Activated CD4-positive, alpha-beta T cell treated with anti-CD3 and anti-CD28 coated beads for 36 hours (primary cell): ENCODE results near the gene CASP3. TPM values are rescaled to one million over a fixed set of nuclear protein-coding genes. Genes with fewer than 3 reads are reported as not detected.

ENCODE experiments used
- ATAC-seq: fragments of 200-7000 bp; cut with Tn5 transposase; one replicate; pipeline ENCODE4 v1.10.0; 2021; ENCODE audit warnings: mild to moderate bottlenecking, moderate library complexity
- CTCF ChIA-PET: fragments of 350-600 bp; sonication (Branson Sonifier 250); formaldehyde crosslinking; loops from one replicate; lab custom pipeline; 2021; ENCODE audit warnings: antibody characterized with exemption; lab: Charles Lee
- POLR2A ChIA-PET: fragments of 350-600 bp; sonication (Branson Sonifier 250); formaldehyde crosslinking; loops from one replicate; lab custom pipeline; 2021; ENCODE audit warnings: antibody characterized with exemption, inconsistent platforms; lab: Charles Lee
- DNase-seq: peaks from one replicate; pipeline ENCODE4 v3.0.0-alpha.2; 2020
- H3K27ac Mint-ChIP-seq: one replicate; pipeline ENCODE4 v1.8.0; 2021; ENCODE audit warnings: mixed read lengths
- H3K27me3 Mint-ChIP-seq: one replicate; pipeline ENCODE4 v1.8.0; 2021; ENCODE audit warnings: mixed read lengths
- H3K36me3 Mint-ChIP-seq: one replicate; pipeline ENCODE4 v1.8.0; 2021; ENCODE audit warnings: low read depth, mixed read lengths
- H3K4me1 Mint-ChIP-seq: one replicate; pipeline ENCODE4 v1.8.0; 2021; ENCODE audit warnings: mixed read lengths
- H3K4me3 Mint-ChIP-seq: one replicate; pipeline ENCODE4 v1.8.0; 2021; ENCODE audit warnings: mild to moderate bottlenecking, moderate library complexity, mixed read lengths
- H3K9me3 Mint-ChIP-seq: one replicate; pipeline ENCODE4 v1.8.0; 2021; ENCODE audit warnings: low read depth, mixed read lengths
- intact Hi-C, 2 experiments: fragments of 100-400 bp; cut with DNase I in 1 of 2; cut with micrococcal nuclease in 1 of 2; formaldehyde crosslinking; loops; one replicate each; pipeline versions ENCODE4 v1.14.2 to v1.15.1; 2022 to 2024; cut with DNase I, micrococcal nuclease
- total RNA-seq, 2 experiments: library from RNA; stranded (reverse); gene quantifications; one replicate each; pipeline ENCODE4 v1.2.3, GENCODE V29; 2021

CASP3 gene
- 10 to 100 TPM; 44.3 to 65.7 TPM for total RNA-seq

DNA sequence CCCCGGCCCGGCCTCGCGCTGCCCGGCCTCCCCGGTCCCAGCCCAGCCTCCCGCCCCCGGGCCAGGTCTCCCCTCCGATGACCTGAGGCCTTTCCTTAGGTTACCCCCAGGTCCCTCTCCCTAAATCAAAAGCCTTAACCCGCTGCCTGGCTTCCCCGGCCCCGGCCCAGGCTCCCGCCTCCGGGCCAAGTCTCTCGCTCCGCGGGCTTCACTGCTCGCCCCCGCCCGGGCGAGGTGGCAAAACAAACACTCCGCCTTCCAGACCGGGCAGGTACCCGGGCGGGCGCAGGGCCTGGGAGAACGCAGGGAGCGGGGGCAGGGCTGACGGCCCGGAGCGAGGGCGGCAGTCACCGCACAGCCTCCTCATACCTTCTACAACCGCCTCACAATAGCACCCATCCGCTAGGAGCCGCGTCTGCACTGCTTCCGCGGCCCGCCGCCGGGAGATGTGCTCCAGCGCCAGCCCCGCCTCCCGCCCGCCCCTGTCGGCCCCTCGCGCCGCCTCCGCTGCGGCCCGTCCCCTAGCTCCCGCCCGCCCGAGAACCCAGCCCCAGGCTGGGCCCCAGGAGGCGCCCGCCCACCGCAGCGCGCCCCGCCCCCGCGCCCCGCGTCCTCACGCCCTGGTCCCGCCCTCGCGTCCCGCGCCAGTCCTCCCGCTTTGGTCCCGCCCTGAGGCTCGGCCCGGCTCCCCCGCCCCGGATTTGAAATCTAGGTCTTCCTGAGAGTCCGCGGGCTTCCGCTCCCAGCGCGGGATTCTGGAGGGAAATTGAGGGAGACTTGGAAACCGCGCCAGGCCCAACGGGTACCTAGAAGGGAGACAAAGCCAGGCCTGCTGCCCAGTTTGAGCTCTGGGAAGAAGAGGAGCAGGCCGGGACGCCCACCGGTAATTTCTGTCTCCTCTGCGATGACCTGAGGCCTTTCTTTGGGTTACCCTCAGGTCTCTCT lies at the start of gene CASP3, which contains the start of gene PRIMPOL:
TSS of gene CASP3 (minus strand) at position 422 of the 945 bp plus-strand sequence. CDS start 10,994 bp downstream, outside the sequence.
TSS of gene PRIMPOL (plus strand) at position 713 of the 945 bp plus-strand sequence. CDS start 7,403 bp downstream, outside the sequence.
- H3K36me3 Mint-ChIP-seq, result peaks cover 47% of the 10 kb centered on the region
- H3K27ac Mint-ChIP-seq, result peak within 1 kb of the TSS; percentile 95
- no peaks in the 10 kb centered on the region for H3K27me3 Mint-ChIP-seq
- peak; percentile 98 for DNase-seq
- ChIA-PET CTCF (interaction anchor here (0.7 to 2.7 kb wide), 3 partner anchors 135 to 385 kb away, joined by 3 to 11 read pairs (median 3); no protein-coding TSS in a partner anchor), POLR2A (interaction anchor here (0.6 to 1.9 kb wide), 5 partner anchors 84 to 382 kb away, joined by 3 to 15 read pairs (median 6); partner anchors contain the start of genes CENPU and IRF2)
- intact Hi-C loops, result loop anchor here (1.0 to 5.0 kb wide), 20 partner anchors 76 to 1205 kb away; partner anchors contain the start of genes CENPU (in 2 of the 2), IRF2 (in 2 of the 2), ACSL1 (in 1 of the 2) and ANKRD37 (in 1 of the 2)
- no peaks in the 10 kb centered on the region for H3K9me3 Mint-ChIP-seq
- H3K4me3 Mint-ChIP-seq, result peak within 1 kb of the TSS; percentile 94
- peak; percentile 88 for ATAC-seq
- peaks cover 51% of the 10 kb centered on the region for H3K4me1 Mint-ChIP-seq

DNA sequence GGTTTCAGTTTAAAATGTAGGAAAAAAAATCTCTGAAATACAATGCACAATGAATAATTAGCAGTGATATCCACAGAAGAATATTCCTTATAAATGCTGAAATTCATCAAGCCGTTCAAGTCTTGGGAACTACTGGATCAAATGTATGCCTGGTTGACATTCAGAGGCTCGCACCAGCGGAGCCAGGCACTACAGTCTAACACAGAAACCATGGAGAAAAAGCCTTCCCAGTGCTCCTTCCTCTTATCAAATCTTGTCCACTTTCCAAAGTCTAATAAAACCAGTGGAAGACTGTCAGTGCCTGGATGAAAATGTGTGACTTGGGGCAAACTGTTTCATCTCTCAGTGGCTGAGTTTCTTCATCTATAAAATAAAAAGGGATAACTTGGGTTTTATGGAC lies 48.7 kb upstream of the CASP3 start:
- Mint-ChIP-seq H3K36me3 (peaks cover 50% of the 10 kb centered on the region), H3K9me3 (no peaks in the 10 kb centered on the region), H3K4me1 (no peaks in the 10 kb centered on the region), H3K4me3 (no peak overlapping the region), H3K27me3 (no peaks in the 10 kb centered on the region), H3K27ac (no peak overlapping the region)
- intact Hi-C loops, result no loop called here
- DNase-seq, result no peak
- CTCF ChIA-PET, result interaction anchor here (1.1 kb wide), 1 partner anchor 11 kb away, joined by 5 read pairs; no protein-coding TSS in a partner anchor
- no peak for ATAC-seq
- POLR2A ChIA-PET, result no interaction called here

DNA sequence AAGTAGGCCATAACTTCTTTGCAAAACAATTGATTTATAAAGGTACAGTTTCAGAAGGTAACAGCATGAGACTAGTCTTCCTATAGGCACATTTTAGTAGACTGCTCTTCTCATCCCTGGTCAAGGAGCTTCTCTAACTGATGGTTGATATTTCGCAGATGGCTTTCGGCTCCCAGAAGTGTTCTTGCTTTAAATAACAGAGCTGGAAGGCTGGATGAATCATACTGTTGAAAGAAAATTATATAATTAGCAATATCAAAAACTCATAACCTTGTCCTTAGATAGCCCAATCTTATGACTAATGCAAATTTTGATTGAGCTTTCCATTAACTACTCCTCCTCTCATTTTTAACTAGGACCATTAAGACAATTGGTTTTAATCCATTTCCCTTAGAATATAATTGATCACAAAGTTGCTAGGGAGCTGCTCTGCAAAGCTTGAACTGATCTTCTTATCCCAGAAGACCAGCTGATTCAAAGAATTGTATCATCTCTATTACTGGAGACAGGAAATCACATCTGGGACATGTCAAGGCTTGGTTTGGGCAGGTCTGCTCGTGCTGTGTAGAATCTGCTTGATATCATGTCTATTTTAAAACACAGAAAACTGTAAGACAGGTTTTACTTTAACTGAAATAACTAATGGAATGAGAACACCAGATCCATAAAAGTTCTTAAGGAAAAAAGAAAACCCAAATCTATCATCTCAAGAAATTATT lies 46.1 kb upstream of the CASP3 start:
- H3K27ac Mint-ChIP-seq, result no peak overlapping the region
- no peak for DNase-seq
- peaks cover 45% of the 10 kb centered on the region for H3K36me3 Mint-ChIP-seq
- ChIA-PET CTCF (interaction anchor here (1.1 to 2.7 kb wide), 4 partner anchors 15 to 431 kb away, joined by 3 to 8 read pairs (median 4); no protein-coding TSS in a partner anchor), POLR2A (no interaction called here)
- peaks cover 3% of the 10 kb centered on the region for H3K4me1 Mint-ChIP-seq
- intact Hi-C loops, result no loop called here
- H3K9me3 Mint-ChIP-seq, result no peaks in the 10 kb centered on the region
- no peak for ATAC-seq
- no peaks in the 10 kb centered on the region for H3K27me3 Mint-ChIP-seq
- H3K4me3 Mint-ChIP-seq, result no peak overlapping the region

DNA sequence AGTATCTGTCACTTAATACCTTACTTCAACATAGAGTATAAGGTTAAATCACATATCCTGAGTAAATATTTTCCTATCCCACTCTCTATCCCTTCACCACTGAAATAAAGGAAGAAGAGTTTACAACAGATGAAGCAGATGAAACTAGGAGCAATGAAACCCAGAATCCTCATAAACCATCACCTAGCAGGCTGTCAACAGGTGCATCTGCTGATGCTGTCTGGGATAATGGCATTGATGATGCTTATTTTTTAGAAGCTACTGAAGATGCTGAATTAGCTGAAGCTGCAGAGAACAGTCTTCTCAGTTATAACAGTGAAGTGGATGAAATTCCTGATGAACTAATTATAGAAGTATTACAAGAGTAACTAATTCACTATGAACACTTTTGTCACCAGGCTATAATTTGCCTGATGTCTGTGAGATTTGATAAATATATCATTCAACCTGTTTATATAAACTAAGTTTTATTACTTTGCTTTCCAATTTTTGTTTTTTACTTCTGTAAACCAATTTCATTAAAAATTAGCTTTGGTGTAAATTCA lies 45.2 kb upstream of the CASP3 start:
- ChIA-PET CTCF (interaction anchor here (1.1 to 2.7 kb wide), 4 partner anchors 16 to 430 kb away, joined by 3 to 8 read pairs (median 4); no protein-coding TSS in a partner anchor), POLR2A (no interaction called here)
- H3K9me3 Mint-ChIP-seq, result no peaks in the 10 kb centered on the region
- no peaks in the 10 kb centered on the region for H3K27me3 Mint-ChIP-seq
- ATAC-seq (no peak), DNase-seq (no peak)
- no peak overlapping the region for H3K4me3 Mint-ChIP-seq
- intact Hi-C loops, result no loop called here
- peaks cover 45% of the 10 kb centered on the region for H3K36me3 Mint-ChIP-seq
- peaks cover 3% of the 10 kb centered on the region for H3K4me1 Mint-ChIP-seq
- H3K27ac Mint-ChIP-seq, result no peak overlapping the region

DNA sequence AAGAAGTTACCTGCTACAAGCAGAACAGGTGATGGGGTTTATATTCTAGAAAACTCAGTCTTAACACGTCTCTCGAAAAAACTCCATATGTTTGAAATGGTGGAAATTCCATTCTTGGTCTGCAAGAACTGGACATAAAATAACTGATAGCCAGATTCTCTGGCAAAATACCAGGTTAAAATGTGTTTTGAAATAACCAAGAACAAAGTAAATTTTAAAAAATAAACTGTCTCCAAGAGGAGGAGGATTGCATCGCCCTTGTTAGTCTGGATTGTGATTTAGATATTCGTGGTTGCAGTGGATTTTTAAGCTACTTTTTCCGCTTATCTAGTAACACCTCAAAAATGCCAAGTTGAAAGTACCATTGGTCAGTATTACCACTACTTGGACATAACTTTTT lies 43.8 kb upstream of the CASP3 start:
- no peak overlapping the region for H3K27ac Mint-ChIP-seq
- H3K27me3 Mint-ChIP-seq, result no peaks in the 10 kb centered on the region
- no peak for ATAC-seq
- no peaks in the 10 kb centered on the region for H3K9me3 Mint-ChIP-seq
- ChIA-PET POLR2A (interaction anchor here (0.7 kb wide), 1 partner anchor 239 kb away, joined by 3 read pairs; no protein-coding TSS in a partner anchor), CTCF (no interaction called here)
- no peak overlapping the region for H3K4me3 Mint-ChIP-seq
- DNase-seq, result no peak
- peaks cover 49% of the 10 kb centered on the region for H3K36me3 Mint-ChIP-seq
- intact Hi-C loops, result no loop called here
- peaks cover 12% of the 10 kb centered on the region for H3K4me1 Mint-ChIP-seq

DNA sequence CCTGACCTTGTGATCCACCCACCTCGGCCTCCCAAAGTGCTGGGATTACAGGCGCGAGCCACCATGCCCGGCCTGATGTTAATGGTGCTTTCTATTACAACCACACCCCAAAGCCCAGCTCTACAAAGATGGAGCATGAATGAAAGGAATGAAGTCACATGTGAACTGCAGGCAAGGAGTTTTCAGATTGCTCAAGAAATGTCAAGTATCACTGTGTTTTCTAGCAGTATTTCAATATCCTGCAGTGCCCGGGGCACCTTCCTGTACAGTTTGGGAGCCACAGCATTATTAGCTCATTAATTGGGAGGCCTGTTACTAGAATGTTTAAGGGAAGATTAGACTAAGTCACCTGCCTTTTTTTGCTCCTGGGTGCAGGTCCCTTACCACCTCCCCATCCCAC lies 40.4 kb upstream of the CASP3 start:
- CTCF ChIA-PET, result interaction anchor here (1.0 to 1.2 kb wide), 2 partner anchors 9 to 24 kb away, joined by 3 read pairs; no protein-coding TSS in a partner anchor
- POLR2A ChIA-PET, result no interaction called here
- ATAC-seq, result no peak
- Mint-ChIP-seq H3K27me3 (no peaks in the 10 kb centered on the region), H3K4me1 (peaks cover 12% of the 10 kb centered on the region), H3K36me3 (peaks cover 33% of the 10 kb centered on the region), H3K9me3 (no peaks in the 10 kb centered on the region), H3K27ac (no peak overlapping the region), H3K4me3 (no peak overlapping the region)
- no peak for DNase-seq
- intact Hi-C loops, result no loop called here

DNA sequence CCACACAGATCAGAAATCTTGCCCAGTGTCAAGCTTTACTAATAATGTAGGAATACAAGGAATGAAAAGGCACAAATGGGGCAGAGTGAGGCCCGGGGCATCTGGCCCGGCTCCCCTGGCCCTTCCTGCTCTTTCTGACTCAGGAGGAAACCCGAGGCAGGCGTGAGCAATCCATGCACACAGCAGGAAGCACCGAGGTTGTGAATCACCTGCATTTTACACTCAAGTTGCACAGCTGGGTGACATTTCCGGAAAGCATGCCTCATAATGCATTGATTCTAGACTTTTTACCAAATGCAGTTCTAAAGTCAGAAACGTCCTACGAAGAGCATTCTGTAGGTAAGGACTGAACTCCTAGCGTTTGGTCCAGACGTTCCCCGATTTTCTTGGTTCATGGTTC lies 39.2 kb upstream of the CASP3 start:
- Mint-ChIP-seq H3K9me3 (no peaks in the 10 kb centered on the region), H3K27ac (peak overlapping the region; percentile 55), H3K4me3 (no peak overlapping the region), H3K4me1 (peaks cover 12% of the 10 kb centered on the region), H3K36me3 (peaks cover 24% of the 10 kb centered on the region), H3K27me3 (no peaks in the 10 kb centered on the region)
- ChIA-PET POLR2A (no interaction called here), CTCF (interaction anchor here (1.2 kb wide), 1 partner anchor 23 kb away, joined by 3 read pairs; no protein-coding TSS in a partner anchor)
- DNase-seq, result peak; percentile 70
- peak; percentile 94 for ATAC-seq
- intact Hi-C loops, result no loop called here

DNA sequence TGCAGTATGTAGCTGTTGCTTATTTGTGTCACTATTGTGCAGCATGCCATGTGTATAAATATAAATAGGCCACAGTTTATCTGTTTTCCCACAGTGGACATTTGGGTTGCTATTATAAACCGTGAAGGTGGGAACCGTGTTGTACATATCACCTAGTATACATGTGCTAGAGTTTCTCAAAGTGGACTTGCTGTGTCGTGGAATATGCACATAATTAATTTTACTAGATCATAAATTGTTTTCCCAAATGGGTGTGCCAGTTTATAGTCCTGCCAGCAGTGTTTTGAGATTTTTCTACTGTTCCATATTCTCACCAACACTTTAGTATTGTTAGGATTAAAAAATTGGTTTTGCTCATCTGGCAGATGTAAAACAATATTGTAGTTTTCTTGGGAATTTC lies 38.8 kb upstream of the CASP3 start:
- Mint-ChIP-seq H3K36me3 (peaks cover 21% of the 10 kb centered on the region), H3K4me3 (no peak overlapping the region), H3K9me3 (no peaks in the 10 kb centered on the region), H3K27ac (peak overlapping the region; percentile 55), H3K4me1 (peaks cover 12% of the 10 kb centered on the region), H3K27me3 (no peaks in the 10 kb centered on the region)
- DNase-seq (no peak), ATAC-seq (no peak)
- intact Hi-C loops, result no loop called here
- CTCF ChIA-PET, result no interaction called here
- POLR2A ChIA-PET, result no interaction called here

DNA sequence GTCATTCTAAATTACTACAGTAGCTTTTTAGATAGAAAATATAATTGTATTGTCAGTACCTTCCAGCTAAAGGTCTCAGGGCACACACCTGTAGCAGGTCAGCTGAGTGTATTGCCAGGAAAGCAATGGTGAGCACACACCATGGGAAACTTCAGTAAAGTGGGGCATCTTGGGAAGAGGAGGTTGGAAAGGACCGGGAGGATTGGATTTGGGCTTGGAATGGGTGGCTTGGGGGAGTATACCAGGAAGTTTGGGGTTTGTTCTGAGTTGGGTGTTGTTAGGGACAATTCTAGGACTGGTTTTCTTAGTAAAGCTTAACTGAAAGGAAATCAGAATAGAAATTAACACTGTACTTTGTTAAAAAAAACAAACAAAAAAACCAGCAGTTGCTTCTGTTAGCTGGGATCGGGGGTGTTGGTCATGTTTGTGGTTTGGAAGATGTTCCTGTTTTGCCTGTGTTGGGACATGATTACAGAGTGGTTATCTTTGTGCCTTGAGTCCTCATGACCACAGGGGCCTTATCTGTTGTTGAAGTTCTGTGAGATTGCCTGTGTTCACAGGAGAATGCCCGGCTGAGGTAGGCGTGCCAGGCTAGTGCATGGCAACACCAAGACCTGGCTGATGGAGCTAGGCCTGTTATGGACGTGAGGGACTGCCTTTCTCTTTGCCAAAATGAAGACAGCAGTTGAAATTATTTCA lies 35.4 kb upstream of the CASP3 start:
- DNase-seq (no peak), ATAC-seq (no peak)
- CTCF ChIA-PET, result interaction anchor here (0.6 to 1.6 kb wide), 4 partner anchors 40 to 420 kb away, joined by 3 to 4 read pairs (median 3); no protein-coding TSS in a partner anchor
- POLR2A ChIA-PET, result no interaction called here
- Mint-ChIP-seq H3K9me3 (no peaks in the 10 kb centered on the region), H3K27me3 (no peaks in the 10 kb centered on the region), H3K4me3 (no peak overlapping the region), H3K4me1 (peaks cover 9% of the 10 kb centered on the region), H3K27ac (no peak overlapping the region), H3K36me3 (peaks cover 10% of the 10 kb centered on the region)
- intact Hi-C loops, result no loop called here

DNA sequence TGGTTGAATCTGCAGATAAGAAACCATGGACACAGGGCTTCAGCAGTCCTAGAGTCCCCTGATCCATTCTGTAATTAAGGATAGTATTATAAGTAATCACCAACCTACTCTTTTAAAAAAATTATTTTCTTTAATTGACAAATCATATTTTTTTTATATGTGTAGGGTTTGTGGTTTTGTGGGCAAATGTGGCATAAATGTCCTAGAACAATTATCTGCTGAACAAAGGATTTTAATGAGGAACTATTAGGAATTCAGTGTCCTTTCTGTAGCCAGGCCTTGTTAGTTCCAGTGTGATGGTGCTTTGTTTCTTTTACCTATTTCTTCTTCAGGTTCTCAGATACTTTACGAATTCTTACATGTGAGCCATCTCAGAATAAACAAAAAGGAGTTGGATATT lies 32.7 kb upstream of the CASP3 start:
- CTCF ChIA-PET, result interaction anchor here (1.2 kb wide), 1 partner anchor 15 kb away, joined by 3 read pairs; no protein-coding TSS in a partner anchor
- intact Hi-C loops, result no loop called here
- H3K27ac Mint-ChIP-seq, result no peak overlapping the region

More for the DNA sequence above, 32.7 kb upstream of the CASP3 start:
- DNase-seq (no peak), ATAC-seq (no peak)
- Mint-ChIP-seq H3K9me3 (no peaks in the 10 kb centered on the region), H3K4me3 (no peak overlapping the region), H3K4me1 (no peaks in the 10 kb centered on the region), H3K36me3 (peaks cover 6% of the 10 kb centered on the region), H3K27me3 (no peaks in the 10 kb centered on the region)
- POLR2A ChIA-PET, result no interaction called here
